A549 treated with ZK216348 at 1 μM for 4 hours (cell line): ENCODE measurements around the gene SRC. TPM values are rescaled to one million over a fixed set of nuclear protein-coding genes. Genes with fewer than 3 reads are reported as not detected.

Experiments
- total RNA-seq: library from RNA; stranded (reverse); fragments of 200-300 nt; extraction: Qiagen RNA extraction; gene quantifications from 5 replicates; pipeline ENCODE4 v1.2.3, GENCODE V29; 2022; ENCODE audit warnings: low read depth

Gene SRC
- total RNA-seq = 101 to 173 TPM (median 163 TPM) in 5 replicates

GRCh38 chr20:37345339-37346235 lies at the start of gene SRC:
SRC (plus strand) TSS chr20:37346140; CDS start chr20:37384154, 38,014 bp downstream.

Other genes with a start within 250 kb of the SRC start
- gene RPN2, start 166.8 kb upstream of the SRC start, total RNA-seq = 258 to 274 TPM (median 261 TPM) in 5 replicates
- 0.61 to 1.3 TPM (median 0.74 TPM) in 5 replicates for gene MROH8, start 166.6 kb upstream of the SRC start, total RNA-seq
- not detected in 5 replicates for gene GHRH, start 84.3 kb upstream of the SRC start, total RNA-seq
- gene MANBAL, start 56.5 kb upstream of the SRC start, total RNA-seq = 77.0 to 98.2 TPM (median 94.7 TPM) in 5 replicates
- gene NNAT, start 175.1 kb downstream of the SRC start, total RNA-seq = not detected in 5 replicates
- 39.2 to 56.9 TPM (median 49.2 TPM) in 5 replicates for gene BLCAP, start 181.7 kb downstream of the SRC start, total RNA-seq